GM21723 (cell line): Measurements from ENCODE around the gene PJA1.

Source experiments
- ATAC-seq: cut with Tn5 transposase; IDR thresholded peaks from one replicate; pipeline ENCODE4 v1.9.1; 2021; ENCODE audit warnings: mild to moderate bottlenecking, moderate library complexity; ENCODE audit not compliant: unreplicated experiment

The PJA1 gene

DNA sequence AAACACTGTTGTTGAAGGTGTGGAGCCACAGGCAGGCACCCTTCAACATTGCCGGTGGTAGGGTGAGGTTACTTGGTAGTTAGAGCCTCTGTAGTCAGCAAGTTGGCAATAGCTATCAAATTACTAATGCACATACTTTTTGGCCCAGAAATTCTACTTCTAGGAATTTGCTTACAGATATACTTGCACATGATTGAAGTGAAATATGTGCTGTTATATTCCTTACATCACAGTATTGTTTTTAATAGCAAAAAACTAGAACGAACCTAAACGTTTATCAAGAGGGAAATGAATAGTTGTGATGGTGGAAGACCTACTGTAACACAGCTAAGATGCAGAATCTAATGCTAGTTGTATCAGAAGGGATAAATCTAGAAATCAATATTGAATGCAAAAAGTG is 7.7 kb upstream of the PJA1 start:
- no peak for ATAC-seq

DNA sequence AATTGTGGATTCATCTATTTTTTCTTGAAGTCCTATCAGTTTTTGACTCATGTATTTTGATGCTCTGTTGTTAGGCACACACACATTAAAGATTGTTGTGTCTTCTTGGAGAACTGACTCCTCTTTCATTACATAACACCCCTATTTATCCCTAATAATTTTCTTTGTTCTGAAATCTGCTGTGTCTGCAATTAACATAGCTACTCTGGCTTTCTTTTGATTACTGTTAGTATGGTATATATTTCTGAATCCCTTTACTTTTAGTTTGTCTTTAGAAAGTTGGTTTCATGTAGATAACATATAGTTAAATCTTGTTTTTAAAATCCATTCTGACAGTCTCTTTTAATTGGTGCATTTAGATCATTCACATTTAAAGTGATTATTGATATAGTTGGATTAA is 5.1 kb upstream of the PJA1 start:
- no peak for ATAC-seq

DNA sequence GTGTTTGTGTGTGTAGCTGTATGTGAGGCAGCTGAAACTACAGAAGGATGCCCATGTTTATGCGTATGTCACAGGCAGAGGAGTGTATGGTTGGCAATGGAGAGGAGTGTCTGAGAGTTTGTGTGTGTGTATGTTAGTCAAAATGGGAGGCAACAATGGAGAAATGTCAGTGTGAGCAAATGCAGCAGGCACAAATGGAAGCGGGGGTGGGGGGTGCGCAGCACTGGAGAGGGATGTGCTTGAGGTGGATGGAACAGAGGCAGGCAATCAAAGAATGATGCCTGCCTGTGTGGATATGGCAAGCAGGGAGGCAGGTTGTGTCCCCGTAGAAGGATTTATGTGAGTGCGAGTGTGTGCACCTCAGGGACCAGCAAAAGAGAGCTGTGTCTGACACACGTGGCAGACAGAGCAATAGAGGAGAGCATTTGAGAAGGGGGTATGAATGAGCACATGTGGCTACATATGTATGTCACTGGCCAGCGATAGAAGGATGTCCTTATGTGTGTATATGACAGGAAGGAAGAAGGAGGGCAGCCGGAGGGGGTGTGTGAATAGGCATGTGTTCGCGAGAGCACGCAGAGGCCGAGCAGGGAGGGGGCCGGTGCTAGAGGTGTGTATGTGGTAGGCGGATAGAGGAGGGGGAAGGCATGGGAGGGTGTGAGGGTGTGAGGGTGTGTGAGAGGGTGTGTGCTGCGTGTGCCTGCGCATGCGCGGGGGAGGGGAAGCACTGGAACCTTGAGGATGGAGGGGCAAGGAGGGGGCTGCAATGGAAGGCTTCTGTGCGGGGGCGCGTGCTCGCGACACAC is 1.1 kb downstream of the PJA1 start:
- ATAC-seq = no peak

DNA sequence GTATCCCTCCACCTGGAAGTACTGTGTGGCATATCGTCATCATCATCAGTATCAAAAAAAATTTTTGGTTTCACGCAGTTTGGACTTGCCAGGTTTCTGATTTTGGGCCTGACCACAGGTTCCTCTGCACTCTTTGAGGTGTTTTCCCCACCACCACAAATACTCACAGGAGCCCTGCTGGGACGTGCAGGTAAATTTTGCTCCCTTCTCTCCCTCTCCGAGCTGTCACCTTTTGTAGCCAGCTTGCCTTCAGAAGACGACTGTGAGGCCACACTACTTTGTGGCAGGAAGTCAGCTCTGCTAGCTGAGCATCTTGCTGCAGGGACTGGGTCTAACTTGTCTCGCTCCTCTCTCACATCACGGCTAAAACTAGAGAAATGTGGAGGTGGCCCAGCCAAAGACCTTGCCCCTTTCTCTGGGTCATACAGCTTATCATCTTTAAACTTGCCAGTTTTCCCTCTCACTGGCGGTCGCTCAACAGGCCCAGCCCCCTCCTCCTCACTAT is 2.8 kb downstream of the PJA1 start:
- ATAC-seq = no peak

DNA sequence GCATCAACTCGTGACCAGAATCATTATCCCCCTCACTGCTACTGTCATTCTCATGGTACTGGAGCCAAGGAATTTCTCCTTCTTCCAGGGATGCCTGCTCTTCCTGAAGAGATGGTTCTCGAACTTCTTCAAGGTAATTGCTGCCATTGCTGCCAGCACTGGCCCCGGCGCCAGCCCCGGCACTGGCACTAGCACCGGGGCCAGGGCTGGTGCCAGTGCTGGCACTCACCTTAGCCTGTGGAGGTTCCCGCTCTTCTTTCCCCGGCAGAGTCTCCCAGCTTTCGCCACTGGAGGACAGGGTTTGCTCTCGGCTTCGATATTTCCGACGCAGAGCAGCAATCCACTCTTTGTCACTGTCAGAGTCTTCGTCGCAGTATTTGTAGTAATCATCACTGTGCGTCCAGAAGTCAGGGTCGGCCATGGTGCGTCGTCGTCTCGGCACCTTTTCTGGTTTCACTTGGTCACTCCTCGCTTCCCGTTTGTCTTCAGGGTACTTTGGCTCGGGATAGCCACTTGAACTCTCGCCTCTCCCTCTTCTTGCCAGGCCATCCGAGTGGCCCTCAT is 3.4 kb downstream of the PJA1 start:
- ATAC-seq = no peak

DNA sequence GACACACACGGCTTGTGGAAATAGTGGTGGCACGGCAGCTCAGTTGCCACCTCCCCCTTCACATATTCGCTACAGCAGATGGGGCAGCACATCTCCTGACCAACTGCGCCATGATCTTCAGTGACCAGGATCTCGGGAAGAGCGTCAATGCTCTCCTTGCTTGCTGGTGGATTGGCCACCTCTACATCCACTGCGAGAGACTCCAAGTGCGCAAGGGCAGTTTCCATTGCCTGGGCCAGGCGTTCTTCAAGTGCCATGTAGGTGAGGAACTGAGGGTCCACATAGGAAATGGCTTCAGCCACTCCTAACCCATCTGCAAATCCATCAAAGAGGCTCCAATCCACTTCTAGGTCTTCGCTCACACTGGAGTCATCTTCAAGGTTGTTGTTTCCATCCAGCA is 3.9 kb downstream of the PJA1 start:
- ATAC-seq = no peak

DNA sequence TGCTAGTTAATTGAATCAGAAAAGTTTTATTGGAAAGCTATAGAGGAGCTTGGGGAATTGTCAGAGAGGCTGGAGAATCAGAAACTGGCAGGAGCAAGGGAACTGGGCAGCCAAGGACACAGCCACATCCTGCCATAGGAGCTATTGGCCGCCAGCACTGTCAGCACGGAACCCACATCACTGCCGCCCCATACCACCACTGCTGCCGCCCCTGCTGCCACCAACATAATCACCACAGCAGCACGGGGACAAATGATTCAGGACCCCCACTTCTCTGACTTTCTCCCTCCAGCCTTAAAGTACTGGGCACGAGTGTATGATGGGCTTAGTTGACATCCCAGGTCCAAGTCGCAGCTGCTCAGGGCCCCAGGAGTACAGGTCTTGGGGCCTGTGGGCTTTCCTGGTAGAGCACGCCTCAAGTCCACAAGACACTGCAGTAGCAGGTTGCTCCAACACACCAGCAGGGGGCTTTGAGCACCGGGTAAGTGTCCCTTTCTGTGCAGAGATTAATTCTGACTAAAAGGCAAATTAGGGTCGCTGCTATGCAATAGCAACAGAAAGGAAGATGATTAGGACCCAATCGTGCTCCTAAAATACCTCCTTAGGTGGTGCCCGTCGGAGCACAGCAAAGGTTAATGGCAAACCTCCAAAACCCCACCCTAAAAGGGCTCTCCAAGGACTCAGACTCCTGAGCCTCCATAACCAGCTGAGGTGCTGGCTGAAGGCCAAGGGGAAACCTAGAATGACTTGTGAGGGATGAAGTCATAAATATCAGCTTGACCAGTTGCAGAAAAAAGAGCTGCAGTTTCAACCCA is 6.9 kb downstream of the PJA1 start:
- ATAC-seq = peak; percentile 84

DNA sequence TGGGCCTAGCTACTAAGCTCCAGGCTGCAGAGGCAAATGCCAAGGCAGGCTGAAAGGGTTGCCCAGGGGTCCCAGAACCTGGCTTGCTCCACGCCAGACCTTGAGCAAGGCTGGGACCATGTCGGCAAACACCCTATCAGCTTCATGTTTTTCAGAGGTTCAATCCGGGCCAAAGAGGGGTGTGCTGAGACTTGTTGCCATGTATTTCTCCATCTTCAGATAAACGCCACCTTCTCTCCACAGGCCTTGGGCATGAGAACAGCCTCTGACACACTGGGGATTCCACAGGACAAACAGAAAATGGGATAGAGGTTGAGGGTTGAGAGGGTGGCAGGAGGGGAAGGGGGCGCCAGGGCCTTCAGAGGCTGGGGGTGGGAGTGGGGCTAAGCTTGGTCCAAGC is 8.6 kb downstream of the PJA1 start:
- no peak for ATAC-seq

DNA sequence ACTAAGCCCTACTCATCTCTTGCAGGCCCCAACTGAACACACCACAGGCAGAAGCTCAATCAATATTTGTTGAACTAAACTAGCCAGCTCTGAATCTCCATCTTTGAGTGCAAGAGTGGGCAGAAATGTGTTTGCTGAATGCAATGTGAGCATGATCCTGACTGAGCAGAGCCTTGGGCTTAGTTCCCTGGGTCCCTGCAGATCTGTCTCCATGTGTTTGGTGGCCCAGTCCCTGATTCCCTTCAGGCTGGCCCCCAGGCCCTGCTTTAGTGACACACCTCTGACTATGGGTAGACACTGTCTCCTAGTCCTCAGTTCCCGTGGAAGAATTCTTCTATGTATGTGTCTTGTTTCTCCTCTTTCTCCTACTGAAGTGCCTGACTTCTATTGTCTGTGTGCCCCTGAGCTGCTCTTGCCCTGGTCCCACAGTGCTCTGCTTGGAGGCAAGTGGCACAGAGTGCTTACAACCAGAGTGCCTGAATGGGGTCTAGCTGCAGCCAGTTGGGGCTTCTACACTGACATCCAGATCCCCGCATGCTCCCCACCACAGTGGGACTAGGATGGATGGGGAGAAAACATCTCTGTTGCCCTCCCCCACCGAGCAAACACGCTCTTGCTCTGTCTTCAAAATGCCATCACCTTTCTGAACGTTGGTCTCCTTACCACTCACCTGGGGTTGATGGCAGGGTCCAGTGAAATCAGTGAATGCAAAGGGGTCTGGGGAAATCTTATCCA is 9.3 kb downstream of the PJA1 start:
- ATAC-seq = no peak

DNA sequence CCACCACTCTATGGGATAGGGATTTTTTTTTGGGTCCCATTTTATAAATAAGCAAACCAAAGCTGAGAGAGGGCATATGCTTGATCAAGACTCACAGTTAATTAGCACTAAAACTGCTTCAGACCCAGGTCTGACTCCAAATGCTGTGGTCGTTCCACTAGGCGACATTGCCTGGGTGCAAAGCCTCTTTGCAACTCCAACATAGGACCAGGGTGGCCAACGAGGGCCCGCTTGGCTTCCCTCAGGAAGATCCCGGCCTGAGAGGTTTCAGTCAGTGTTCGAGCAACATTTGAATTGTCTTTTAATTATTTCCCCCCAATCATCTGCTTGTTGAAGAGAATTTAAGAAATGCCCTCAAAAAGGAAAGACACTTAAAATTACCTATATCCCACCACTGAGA is 11.2 kb downstream of the PJA1 start:
- no peak for ATAC-seq

DNA sequence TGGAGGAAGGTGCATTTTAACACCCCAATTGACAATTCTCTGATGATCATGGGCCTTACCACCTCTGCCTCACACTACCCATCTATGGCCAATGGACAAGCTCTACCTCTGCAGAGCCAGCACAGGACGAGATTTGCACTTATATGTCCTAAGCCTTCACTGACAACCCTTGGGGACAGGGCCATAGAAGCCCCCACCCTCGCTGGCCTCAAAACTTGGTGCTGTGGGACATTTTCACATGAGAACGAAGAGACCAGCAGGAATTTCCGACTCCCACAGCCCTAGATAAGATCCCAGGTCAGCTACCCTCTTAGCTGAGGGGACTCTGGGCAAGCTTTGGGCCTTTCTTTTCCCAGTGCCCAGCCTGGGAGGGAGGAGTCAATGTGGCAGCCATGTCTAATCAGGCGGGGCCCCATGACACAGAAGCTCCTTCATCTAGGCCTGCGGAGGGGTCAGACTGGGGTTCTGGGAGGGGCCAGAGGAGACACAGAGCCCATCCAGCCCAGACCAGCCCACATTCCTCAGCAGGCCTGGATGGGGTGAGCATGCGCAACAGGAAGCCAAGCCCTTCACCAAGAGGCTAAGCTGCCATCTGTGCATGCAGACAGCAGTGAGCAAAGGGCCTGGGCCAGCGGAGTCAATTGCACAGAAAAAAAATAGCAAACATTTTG is 12.1 kb downstream of the PJA1 start:
- ATAC-seq = no peak

DNA sequence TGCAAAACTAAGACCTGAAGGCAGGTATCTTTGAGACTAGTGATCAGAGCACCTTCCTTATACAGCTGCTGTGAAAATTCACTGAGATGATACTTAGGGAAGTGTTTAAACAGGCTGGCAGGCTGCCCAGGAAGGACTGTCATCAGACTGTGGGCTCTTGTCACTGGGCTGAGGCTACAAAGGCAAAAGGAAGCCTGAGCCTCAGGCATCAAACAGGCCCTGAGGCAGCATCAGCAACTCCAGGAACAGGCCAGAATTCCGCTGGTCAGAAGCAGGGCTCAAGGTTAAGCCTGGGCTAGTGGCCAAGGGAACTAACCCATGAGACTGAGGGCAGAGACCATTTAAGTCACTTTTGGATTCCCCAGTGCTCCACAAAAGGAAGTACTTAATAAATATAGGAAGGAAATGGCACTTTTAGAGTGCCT is 12.8 kb downstream of the PJA1 start:
- ATAC-seq = no peak

DNA sequence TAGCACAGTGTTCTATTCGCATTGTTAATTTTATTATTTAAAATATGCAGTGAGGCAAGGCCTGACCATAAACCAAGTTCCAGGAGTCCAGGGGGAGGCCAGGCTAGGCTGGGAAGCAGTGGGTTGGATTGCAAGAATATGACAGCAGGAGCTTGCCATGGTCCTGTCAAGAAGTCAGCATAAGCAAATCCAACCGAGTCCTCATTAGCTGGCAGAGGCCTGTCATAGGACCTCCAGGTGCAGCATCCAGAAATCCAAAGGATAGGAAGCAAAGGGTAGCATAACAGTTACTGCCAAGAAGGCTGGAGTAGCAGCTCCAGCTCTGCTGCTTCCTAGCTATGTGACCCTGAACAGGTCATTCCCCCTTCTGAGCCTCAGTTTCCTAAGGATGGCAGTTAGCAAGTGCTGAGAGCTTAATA is 13.4 kb downstream of the PJA1 start:
- ATAC-seq = no peak

DNA sequence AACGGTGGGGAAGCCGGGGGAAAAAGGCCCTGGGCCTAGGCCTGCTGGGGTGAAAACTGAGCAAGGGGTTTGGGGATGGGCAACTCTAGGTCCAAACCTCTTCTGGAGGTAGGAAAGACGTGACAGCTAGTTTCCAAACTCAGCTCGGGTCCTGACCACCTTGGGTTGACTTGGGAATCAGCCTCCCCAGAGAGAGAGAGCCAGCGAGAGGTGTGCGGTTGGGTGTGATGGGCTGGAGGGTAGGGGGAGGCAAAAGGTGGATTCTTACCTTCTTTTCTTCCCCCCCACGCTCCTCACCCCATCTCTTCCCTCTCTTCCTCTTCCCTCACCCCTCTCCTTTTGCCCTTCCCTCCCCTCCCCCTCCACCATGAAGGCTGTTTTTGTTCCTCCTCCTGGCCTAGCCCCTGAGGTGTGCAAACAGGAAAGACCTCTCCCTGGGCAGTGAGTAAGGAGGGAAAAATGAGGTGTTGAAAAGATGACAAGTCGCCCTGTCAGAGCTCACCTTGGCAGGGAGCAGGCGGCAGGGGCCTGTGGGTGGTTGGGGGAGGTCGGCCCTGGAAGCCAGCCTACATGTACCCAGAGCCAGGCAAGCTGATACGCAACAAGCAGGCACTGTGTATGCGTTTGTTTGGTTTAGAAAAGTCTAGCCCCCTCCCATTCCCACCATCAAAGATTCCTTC is 14.8 kb downstream of the PJA1 start:
- ATAC-seq = no peak

DNA sequence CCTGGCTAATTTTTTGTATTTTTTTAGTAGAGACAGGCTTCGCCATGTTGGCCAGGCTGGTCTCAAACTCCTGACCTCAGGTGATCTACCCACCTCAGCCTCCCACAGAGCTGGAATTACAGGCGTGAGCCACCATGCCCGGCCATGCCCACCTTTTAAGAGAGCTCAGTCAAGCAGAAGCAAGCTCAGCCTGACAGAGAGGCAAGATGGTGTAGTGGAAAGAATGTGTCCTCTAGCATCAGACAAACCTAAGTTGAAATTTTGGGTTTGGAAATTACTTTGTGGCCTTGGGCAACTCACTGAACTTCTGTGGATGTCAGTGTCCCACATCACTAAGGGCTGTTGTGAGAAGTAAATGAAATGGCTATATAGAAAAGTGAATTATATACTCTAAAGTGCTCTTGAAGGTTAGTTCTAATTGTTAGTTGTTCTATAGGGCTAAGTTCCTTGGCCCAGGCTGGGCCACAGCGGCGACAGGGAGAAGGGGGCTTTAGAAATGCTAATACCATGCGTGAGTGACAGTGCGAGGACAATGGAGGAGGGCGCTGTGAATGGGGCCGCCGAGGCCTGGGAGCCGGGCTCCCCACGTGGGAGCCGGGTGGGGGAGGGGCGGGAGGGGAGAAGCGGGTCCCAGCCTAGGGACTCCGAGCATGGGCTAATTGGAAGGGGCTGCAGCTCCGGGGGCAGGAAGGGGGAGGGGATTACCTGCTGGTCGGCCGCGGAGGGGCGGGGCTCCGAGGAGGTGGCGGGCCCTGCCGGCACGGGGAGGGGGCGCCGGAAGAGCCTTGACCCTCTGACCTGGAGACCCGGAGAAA is 15.6 kb downstream of the PJA1 start:
- ATAC-seq = no peak

DNA sequence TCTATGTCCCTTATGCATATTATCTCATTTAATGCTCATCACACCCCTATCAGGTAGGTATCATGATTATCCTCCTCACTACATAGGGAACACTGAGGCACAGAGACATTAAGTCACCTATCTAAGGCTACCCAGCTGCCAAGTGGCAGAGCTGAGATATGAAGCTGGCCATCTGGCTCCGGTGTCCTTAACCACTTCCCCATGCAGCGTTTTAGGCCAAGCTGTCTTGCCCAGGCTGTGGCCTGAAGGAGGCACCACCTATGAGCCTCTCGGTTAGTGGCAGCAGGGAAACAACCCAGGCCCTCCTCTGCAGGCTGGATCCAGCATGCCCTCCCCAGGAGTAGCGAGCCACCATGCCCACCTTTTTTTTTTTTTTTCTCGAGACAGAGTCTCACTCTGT is 16.3 kb downstream of the PJA1 start:
- ATAC-seq = no peak

DNA sequence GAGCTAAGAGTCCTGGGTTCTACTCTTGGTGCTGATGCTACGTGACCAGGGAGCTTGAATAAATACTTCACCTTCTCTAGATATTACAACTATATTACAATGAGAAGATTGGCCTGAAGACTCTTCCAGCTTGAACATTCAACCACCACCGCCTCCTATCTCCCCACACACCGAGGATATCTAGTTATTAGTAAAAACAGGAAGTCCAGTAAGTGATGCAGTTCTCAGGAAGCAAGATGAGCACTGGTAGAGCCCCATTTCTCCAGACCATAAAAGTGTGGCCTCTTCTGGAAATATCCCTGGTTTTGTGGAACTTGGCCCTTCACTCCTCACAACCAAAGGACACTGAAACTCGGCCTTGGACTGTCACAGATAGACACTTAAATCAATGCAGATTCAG is 18.5 kb downstream of the PJA1 start:
- ATAC-seq = no peak

DNA sequence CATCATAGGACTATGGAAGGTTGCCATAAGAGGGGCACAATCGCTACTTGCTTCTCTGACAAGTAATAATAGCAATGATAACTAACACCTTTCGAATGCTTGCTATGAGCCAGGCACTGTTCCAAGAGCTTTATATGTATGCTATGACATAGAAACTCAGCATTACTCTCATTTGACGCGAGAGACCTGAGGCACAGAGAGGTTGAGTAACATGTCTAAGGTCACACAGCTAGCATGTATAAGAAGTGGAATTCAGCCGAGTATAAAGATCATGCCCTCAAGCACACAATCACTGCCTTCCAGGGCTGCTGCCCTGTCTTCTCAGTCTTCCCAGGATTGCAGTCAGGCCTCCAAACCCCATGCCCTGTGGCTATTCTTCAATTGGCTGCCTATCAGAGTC is 19.5 kb downstream of the PJA1 start:
- ATAC-seq = no peak
